Stimulated activated CD8-positive, alpha-beta memory T cell treated with anti-CD3 and anti-CD28 coated beads, Interleukin-2, amount 100 ng/mL, for 1 hour (primary cell): ENCODE results near the gene CEACAM8.
"Not testable (repeated sequence)": the region's sequence is repeated elsewhere in the genome, so short reads cannot be mapped to it uniquely, and the experiment has no call there.

ENCODE experiments used
- DNase-seq, 2 donors: peaks; one replicate each; pipeline ENCODE4 v3.0.0-alpha.2; 2020; ENCODE audit warnings: low read depth in 2 of 2

Gene CEACAM8

DNA sequence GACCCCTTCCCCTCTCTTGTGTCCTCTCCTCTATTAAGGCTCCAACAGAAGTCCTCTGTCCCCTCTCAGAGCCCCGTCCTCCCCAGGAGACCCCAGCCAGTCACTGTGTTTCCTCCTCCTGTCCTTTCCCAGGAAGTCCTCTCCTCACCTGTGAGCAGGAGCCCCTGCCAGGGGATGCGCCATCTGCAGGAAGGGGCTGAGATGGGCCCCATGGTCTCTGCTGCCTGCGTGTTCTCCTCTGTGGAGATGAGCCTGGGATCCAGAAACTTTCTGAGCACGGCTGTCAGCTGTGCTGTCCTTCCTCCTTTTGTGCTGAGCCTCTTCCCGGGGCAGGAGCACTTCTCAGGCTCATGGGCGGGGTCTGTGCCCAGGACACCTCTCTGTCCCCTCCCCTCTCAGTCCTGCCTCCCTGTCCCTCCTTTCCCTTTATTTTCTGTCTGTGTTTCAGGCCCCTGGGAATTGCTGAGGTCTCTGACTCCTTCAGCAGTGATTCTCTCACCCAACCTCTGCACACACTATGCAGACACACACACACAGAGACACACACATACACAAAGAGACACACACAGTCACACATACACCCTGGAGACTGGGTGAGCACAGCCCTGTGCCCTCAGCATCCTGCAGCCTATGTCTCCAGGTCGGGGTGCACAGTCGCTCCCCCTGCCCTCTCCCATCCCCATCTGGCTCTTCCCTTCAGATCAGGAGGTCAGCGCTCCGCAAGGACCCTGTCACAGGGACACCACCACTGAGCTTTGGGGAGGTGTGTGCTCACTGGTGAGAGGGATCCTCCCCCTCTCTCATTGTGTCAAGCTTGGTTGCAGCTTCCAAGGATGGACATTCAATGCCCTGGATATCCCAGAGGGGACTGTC is at the start of gene CEACAM8:
CEACAM8 (minus strand) TSS at position 308 of the 873 bp plus-strand sequence; CDS start at position 212, 96 bp downstream.
- DNase-seq, result no peak

DNA sequence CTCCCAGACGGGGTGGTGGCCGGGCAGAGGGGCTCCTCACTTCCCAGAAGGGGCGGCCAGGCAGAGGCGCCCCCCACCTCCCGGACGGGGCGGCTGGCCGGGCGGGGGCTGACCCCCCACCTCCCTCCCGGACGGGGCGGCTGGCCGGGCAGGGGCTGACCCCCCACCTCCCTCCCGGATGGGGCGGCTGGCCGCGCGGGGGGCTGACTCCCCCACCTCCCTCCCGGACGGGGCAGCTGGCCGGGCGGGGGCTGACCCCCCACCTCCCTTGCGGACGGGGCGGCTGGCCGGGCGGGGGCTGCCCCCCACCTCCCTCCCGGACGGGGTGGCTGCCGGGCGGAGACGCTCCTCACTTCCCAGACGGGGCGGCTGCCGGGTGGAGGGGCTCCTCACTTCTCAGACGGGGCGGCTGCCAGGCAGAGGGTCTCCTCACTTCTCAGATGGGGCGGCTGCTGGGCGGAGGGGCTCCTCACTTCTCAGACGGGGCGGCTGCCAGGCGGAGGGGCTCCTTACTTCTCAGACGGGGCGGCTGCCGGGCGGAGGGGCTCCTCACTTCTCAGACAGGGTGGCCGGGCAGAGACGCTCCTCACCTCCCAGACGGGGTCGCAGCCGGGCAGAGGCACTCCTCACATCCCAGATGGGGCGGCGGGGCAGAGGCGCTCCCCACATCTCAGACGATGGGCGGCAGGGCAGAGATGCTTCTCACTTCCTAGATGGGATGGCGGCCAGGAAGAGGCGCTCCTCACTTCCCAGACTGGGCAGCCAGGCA is 44.8 kb upstream of the CEACAM8 start:
- DNase-seq, result not testable (repeated sequence)

DNA sequence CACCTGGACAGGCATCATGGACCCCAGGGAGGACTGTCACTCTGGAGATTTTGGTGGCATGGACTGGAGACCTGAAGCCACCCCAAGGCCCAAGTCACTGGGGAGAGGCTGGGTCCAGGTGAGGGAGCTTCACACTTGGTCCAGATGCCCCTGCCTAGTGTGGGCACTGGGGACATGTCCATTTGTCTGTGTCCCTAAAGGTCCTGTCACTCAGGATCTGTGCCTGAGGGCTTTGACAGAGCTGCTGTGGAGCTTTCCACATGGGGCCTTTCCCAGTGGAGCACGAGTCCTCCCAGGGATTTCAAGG is 40.5 kb upstream of the CEACAM8 start:
- no peak for DNase-seq

DNA sequence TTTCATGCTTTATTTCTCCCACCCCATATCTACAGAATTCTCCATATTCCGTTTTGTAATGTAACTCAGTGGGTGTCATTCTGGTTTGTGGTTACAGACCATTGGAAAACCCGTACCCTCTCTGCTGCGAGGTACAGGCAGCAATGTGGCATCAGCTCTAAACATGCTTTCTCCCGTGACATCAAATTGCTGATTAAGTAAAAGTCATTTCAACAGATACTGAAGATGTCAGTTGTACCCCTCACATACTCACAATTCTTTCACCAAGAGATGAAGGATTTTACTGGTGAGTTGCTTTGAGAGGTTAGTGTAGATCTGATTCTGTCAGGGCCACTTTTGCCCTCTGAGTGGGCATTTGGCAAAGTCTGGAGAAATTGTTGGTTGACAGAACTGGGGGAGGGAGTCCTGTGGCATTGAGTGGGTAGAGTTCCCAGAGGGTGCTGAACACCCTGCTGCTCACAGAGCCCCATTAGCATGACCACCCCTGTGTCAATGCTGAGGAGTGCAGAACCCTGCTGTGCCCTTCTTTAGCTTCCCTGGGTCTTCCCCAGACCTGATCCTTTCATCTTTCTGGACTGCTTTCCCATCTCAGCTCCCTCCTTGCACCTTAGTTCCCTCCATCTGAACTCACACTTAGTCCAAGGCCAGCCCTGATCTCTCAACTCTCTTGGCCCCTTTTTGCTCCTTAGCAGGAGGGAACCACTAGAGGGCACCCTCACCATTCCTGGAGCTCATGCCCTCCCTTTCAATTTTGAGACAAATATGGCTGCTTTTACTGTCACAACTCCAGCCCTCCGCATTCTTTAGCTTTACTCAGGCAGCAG is 39.9 kb upstream of the CEACAM8 start:
- DNase-seq, result no peak

DNA sequence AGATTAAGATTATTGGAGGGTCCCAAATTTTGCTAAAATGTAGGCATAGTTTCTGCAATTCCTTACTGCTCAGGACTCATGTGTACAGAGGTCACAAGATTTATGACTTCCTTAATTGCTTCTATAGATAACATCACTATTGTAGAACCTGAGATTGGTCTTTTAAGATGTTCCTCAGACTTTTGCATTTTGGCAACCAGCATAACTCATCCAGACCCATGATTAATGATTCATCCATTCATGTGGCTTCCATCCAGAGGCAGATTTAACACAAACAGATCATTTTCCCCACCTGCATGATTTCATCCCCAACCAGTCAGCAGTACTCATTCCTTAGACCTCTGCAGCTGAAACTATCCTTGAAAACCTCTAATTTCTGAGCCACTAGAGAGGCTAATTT is 34.5 kb upstream of the CEACAM8 start:
- no peak for DNase-seq

DNA sequence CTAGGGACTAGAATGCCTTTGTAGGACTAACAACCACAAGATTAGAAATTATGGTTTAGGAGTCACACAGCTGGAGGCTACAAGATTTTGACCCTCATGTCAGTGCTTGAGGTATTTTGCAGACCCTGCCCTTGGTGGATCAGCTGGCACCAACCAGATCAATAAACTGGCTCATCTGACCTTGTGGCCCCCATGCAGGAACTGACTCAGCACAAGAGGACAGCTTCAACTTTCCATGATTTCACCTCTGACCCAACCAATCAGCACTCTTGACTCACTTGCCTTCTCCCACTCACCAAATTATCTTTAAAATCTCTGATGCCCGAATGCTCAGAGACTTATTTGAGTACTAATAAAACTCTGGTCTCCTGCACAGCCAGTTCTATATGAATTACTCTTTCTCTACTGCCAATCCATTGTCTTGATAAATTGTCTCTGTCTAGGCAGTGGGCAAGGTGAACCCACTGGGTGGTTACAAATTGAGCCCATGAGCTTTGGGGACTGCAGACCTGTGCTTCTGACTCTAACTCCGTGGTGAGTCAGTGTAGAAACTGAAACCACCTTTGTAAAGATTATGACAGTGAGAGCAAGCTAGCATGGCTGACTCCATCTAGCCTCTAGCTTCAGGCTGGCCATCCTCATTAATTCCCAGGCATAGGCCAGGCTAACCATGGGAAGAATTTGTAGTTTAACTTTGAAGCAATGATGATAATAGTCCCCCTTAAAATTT is 33.9 kb upstream of the CEACAM8 start:
- no peak for DNase-seq

DNA sequence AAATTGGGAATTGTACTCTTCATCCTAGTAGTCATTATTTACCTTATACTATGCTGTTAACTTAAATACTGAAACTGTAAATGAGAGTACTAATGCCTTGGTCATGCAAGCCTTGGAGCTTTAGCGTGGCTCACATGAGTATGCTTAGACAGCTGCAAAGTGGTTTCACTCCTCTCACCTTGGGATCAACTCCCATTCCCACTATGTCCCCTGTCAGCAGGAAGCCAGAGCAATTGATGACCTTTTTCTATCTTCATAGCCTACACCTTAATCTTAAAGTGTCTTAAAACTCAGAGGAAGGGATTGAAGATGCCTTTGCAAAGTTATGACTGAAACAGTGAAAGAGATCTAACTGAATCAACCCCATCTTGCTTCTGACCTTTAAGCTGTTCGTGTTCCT is 33.2 kb upstream of the CEACAM8 start:
- DNase-seq, result no peak

DNA sequence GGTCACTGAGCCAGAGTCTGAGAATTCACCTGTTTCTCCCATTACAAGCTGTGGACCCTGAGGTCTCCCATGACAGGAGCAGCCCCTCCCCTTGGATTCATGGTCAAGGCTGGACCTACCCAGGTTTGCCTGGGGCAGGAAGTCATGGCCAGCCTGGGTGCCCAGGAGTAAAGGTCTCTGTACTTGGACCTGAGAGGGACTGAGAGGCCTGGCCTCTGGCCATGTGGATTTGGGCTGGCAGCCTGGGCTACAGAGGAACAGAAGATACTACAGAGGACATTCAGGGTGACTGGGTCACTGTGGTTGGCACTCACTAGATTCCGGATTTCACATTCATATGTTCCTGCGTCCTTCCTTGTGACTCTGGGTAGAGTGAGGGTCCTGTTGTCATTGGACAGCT is 31.5 kb upstream of the CEACAM8 start:
- DNase-seq, result no peak

DNA sequence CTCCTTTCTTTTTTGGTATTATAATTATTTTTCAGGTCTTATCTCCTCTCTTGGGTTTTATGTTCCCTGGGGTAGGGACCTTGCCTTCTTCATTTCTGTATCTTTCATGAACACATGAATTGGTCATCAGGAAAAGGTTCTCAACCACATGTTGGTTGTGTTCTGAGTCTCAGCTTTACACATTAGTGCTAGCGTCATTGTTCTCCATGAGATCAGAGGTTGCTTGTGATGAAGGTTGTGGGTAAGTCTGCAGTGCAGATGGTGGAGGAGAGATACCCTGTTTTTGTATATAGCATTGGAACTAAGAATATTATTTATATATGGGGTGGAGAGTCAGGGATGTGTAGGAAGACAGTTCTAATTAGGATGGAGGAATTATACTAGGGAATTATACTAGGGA is 24.5 kb upstream of the CEACAM8 start:
- DNase-seq, result no peak

DNA sequence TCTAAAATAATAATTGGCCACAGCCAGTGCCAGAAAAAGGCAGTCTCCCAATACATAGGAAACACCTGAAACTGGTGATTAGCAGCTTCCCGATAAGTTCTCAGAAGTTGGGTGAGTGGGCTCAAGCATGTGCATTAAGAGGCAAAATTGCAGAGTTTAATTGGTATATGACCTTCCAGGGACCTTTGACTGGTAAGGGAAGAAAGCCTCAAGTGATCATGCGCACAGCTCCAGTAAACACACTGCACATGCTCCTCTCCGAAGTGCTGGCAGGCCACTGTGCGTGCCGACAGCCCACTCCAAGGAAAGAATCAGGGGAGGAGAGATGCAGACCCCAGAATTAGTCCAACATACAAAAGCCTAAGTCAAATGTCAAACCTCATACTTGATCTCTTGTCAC is 18.9 kb upstream of the CEACAM8 start:
- no peak for DNase-seq

DNA sequence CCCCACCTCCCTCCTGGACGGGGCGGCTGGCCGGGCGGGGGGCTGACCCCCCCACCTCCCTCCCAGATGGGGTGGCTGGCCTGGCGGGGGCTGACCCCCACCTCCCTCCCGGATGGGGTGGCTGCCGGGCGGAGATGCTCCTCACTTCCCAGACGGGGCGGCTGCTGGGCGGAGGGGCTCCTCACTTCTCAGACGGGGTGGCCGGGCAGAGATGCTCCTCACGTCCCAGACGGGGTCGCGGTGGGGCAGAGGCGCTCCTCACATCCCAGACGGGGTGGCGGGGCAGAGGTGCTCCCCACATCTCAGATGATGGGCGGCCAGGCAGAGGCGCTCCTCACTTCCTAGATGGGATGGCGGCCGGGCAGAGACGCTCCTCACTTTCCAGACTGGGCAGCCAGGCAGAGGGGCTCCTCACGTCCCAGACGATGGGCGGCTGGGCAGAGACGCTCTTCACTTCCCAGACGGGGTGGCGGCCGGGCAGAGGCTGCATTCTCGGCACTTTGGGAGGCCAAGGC is 15.7 kb upstream of the CEACAM8 start:
- not testable (repeated sequence) for DNase-seq

DNA sequence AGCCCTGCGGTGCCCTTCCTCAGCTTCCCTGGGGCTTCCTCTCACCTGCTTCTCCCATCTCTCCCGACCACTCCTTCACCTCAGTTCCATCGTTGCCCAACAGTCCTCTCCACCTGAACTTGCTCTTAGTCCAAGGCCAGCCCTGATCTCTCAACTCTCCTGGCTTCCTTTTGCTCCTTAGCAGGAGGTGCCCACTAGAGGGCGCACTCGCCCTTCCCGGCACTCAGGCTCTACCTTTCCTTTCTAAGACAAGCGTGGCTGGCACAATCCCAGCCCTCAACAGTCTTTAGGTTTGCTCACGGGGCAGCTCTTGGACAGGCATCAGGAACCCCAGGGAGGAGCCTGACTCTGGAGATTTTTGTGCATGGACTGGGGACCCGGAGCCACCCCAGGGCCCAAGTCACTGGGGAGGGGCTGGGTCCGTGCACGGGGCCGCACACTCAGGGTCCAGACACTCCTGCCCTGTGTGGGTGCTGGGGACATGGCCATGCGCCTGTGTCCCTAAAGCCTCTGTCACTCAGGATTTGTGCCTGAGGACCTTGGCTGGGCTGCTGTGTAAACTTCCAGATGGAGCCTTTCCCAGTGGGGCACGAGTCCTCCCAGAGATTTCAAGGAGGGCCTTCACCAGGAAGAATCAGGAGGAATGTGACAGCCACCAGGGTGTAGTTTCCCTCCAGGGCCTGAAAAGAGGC is 12.1 kb upstream of the CEACAM8 start:
- DNase-seq, result no peak

DNA sequence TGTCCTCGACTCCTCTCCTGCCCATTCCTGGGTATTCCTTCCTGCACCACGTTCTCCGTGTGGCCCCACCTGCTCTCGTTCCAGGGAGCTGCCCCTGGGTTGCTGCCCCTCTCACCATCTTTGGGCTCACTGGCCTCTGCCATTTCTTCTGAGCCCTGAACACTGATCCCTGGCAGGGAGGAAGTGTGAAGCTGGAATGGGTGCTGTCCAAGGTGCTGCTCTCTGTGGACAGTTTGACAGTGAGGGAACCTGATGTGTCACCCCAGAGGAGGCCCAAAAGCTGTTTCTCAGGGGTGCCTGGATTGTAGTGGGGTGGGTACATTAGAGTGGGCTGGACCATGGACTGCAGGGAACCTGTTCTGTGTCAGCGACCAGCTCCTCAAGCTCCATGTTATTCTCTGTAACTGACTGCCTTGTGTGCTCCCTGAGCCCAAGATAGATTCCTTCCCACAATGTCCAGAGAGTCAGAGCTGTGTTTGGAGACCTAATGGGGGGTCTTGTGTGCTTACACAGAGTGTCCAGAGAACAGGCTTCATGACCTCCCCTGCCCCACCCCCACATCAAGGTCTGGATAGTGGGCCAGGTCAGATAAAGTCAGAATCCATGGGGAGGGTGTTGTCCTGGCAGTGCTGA is 7.2 kb upstream of the CEACAM8 start:
- no peak for DNase-seq

DNA sequence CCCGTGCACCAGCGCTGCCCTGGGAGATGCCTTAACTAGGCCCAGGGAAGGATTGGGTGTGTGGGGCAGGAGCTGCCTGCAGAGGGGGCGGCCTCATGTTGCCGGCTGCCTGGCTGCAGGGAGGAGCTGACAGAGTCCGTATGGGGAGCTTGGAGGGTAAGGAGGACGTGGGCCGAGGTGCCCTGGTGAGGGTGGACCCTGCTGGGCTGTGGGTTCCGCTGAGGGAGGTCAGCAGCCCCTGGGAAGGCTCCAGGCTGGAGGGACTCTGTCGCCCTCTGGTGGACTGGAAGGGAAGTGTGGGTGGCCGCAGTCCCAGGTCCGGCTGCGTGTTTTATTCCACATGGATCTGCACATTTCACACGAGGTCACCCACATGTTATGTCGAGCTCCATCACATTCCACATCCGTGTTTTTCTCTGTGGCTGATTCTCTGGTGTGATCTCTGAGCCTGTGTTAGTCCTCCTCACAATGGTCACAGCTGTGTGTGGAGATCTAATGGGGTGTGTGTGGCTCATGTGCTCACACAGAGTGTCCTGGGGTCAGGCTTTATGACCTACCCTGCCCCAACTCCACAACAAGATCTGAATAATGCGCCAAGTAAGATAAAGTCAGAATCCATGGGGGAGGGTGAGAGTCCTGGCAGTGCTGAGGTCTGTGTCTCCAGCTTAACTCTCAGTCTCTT is 1.8 kb upstream of the CEACAM8 start:
- DNase-seq, result peak; percentile 10 to 14

DNA sequence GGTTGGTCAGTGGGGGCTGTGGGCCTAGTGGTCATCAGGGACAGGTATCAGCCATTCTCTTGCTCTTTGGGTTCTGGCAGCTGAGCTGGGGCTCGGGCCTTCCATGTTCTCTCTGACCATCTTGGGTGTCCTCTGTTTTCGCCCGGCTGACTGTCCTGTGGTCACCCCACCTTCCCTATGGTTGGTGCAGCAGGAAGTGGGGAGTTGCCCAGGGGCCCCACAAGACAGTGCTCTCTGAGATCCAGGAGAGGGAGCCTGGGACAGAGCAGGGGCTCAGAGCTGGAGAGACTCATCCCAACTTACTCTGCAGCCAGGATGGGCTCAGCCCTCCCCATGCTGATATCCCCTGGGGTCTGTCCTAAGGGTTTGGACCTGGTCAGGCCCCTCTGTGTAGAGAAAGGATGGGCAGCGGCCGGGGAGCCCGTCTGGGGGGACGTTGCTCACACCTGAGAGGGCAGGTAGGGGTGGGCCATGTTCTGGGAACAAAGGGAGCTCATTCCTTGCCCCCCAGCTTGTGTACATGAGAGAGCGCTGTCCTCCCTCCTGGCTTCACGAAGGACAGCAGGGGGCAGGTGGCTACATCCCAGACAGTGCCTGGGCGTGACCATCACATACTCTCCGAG is 937 bp upstream of the CEACAM8 start:
- no peak for DNase-seq

DNA sequence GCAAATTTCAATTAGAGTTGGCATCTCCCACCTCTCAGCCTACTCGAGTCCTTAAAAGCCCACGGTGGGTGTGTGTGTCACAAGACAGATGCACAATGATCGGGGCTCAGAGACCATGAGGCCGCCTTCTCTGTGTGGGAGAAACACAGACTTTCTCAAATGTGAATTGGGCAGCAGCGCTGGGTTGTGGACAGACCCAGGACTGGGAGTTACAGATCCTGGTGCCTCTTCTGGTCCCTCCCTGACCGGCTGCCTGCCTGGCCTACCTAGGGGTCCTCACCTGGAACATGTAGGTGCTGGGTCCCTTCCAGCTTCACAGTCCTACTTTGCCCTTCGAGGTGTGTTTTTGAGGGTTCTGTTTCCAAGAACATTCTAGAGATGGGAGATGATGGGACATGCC is 4.9 kb downstream of the CEACAM8 start:
- DNase-seq, result no peak

DNA sequence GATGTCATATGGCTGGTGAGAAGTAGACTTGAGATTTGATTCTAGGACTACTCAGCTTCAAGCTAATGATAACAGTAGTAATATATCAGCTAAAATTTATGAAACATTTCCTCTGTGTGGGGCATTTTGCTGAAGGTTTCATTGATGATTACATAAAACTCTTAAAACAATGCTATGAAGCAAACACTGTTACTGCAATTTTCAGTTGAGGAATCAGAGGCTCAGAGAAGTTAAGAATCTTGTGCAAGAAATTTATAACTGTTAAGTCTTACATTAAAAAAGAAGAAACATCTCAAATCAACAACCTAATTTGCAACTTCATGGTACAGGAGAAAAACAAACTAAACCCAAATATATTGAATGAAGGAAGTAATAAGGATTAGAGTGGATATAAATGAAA is 10.3 kb downstream of the CEACAM8 start:
- DNase-seq, result no peak

DNA sequence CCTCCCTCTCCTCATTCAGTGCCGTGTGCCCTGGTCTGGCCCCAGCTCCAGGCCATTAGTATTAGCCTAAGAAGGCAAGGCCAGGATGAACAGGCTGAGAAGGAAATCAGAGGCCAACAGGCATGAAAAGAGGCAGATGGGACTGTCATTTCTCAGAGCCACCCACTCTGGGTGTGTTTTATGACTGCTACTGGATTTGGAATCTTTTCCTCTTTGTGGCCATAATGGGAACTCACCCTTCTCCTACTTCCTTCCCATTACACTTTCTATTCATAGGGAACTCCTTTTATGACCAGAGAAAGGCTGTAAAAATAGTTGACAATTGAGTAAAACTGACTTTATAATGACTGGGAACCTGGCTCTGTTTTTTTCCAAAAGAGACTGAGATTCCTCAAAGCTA is 17.7 kb downstream of the CEACAM8 start:
- DNase-seq, result no peak

DNA sequence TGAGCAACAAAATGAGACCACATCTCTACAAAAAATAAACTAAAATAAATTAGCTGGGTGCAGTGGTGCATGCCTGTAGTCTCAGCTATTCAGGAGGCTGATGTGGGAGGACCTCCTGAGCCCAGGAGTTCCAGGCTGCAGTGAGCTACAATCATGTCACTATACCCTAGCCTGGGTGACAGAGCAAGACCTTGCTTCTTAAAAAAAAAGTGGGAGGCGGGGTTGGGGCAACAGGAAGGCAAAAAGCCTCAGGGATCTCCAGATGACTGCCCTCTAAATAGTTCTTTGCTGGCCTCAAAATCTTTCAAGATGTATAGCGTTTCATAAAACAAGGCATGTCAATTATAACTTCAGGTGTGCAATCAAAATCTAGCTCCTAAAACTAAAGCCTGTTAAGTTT is 18.5 kb downstream of the CEACAM8 start:
- no peak for DNase-seq
